Lung (tissue), 12 donors: ENCODE data around the gene ACRBP. TPM values are rescaled to one million over a fixed set of nuclear protein-coding genes. Genes with fewer than 3 reads are reported as not detected.

Experiments
- ATAC-seq: fragments of 200-7000 bp; cut with Tn5 transposase; one replicate; pipeline ENCODE4 v1.9.1; 2020; ENCODE audit warnings: moderate number of reproducible peaks; ENCODE audit not compliant: insufficient read depth, low FRiP score
- DNase-seq, 3 donors: peaks; one replicate each; pipeline ENCODE4 v3.0.0-alpha.2; 2013 to 2017
- H3K27ac ChIP-seq, 2 donors: one replicate each; pipeline ENCODE4 v1.5.1; 2013; ENCODE audit warnings: mild to moderate bottlenecking in 2 of 2, moderate library complexity in 2 of 2, control low read depth in 1 of 2, inconsistent platforms in 1 of 2, low read depth in 1 of 2, low read length in 1 of 2
- H3K27me3 ChIP-seq, 3 donors: one replicate each; pipeline ENCODE4 v1.5.1; 2013; ENCODE audit warnings: low read length in 2 of 3; ENCODE audit not compliant: control insufficient read depth in 3 of 3, insufficient read depth in 3 of 3
- H3K36me3 ChIP-seq, 4 donors: one replicate each; pipeline ENCODE4 v1.5.1; 2013; ENCODE audit warnings: low read length in 4 of 4, mild to moderate bottlenecking in 1 of 4, moderate library complexity in 1 of 4; ENCODE audit not compliant: control insufficient read depth in 4 of 4, insufficient read depth in 4 of 4
- H3K4me1 ChIP-seq, 5 donors: one replicate each; pipeline ENCODE4 v1.5.1; 2013; ENCODE audit warnings: low read length in 5 of 5, mild to moderate bottlenecking in 2 of 5, moderate library complexity in 1 of 5; ENCODE audit not compliant: control insufficient read depth in 5 of 5, insufficient read depth in 5 of 5
- H3K4me3 ChIP-seq: one replicate; pipeline ENCODE4 v1.5.1; 2013; ENCODE audit warnings: mild to moderate bottlenecking, control low read depth, moderate library complexity
- H3K9ac ChIP-seq, 2 donors: one replicate each; pipeline ENCODE4 v1.5.1; 2013; ENCODE audit warnings: low read length in 2 of 2, control low read depth in 1 of 2; ENCODE audit not compliant: insufficient read depth in 1 of 2
- H3K9me3 ChIP-seq, 4 donors: one replicate each; pipeline ENCODE4 v1.5.1; 2013; ENCODE audit warnings: low read length in 3 of 4, mild to moderate bottlenecking in 1 of 4, moderate library complexity in 1 of 4; ENCODE audit not compliant: control insufficient read depth in 4 of 4, insufficient read depth in 3 of 4
- CTCF ChIP-seq: IDR thresholded peaks from 2 replicates; pipeline ENCODE4 v1.5.1; 2012; ENCODE audit warnings: mild to moderate bottlenecking; ENCODE audit errors: control extremely low read depth, extremely low read depth
- WGBS, 2 donors: extraction: QIAGEN DNeasy Blood & Tissue Kit; methylation state at CpG; one replicate each; pipeline ENCODE4 v1.1.7; 2013; 5-methylcytosine and 5-hydroxymethylcytosine counted together
- polyA plus RNA-seq, 2 donors: library from polyadenylated mRNA; stranded (reverse); fragments of 200-250 nt; gene quantifications; one replicate each; pipeline ENCODE4 v1.2.1, GENCODE V29; 2013
- total RNA-seq, 2 donors: library from RNA; depleted of rRNA in 1 of 2; stranded (reverse); fragments of >200 nt in 1 of 2; gene quantifications; one replicate each; pipeline ENCODE4 v1.2.1, GENCODE V29; 2014 to 2021
- donor health status: control.
- donor health status: control.
- donor health status: Bipolar disorder and iron deficiency.
- donor health status: healthy.
- donor health status: DM: yes; HTN: yes; CAD: no.

The ACRBP gene
- total and polyA plus RNA-seq, 4 donors, result 0.93 to 8.7 (median 3.8) TPM

- Histone ChIP-seq H3K9me3 (peaks cover 0 to 3% (median 0%) of the 10 kb centered on the region in 4 donors), H3K36me3 (peaks cover 0 to 16% (median 3%) of the 10 kb centered on the region in 4 donors), H3K4me1 (peaks cover 15 to 53% (median 25%) of the 10 kb centered on the region in 5 donors), H3K27me3 (no peaks in the 10 kb centered on the region), H3K4me3 (no peak overlapping the region), H3K27ac (peak overlapping the region; percentile 62 to 95), H3K9ac (peak overlapping the region in 1 of 2 donors; percentile 7)
- ATAC-seq, result peak; percentile 6
- TF ChIP-seq CTCF, result no peak
- DNase-seq, result peak; percentile 72 to 96 (median 95)
- WGBS, 2 donors, result 2 to 3% methylated on average over 8 of the region's 8 CpGs
Observed at GRCh38 chr12:6607751-6608591, 39.3 kb downstream of the ACRBP start.

- ATAC-seq (peak; percentile 19), DNase-seq (peak; percentile 51 to 64 (median 58))
- H3K27ac ChIP-seq, result peak overlapping the region; percentile 95 to 96
- no peak for TF ChIP-seq CTCF
- peak overlapping the region in 1 of 2 donors; percentile 1 for H3K9ac ChIP-seq
- H3K4me1 ChIP-seq, result peaks cover 9 to 44% (median 19%) of the 10 kb centered on the region in 5 donors
- peaks cover 8 to 20% (median 10%) of the 10 kb centered on the region in 4 donors for H3K36me3 ChIP-seq
- WGBS, 2 donors, result 1% methylated on average over 34 to 70 of the region's 70 CpGs
- H3K27me3 ChIP-seq, result no peaks in the 10 kb centered on the region
- peak overlapping the region; percentile 75 for H3K4me3 ChIP-seq
- H3K9me3 ChIP-seq, result peaks cover 0 to 3% (median 0%) of the 10 kb centered on the region in 4 donors
Observed at GRCh38 chr12:6606331-6607131, 40.7 kb downstream of the ACRBP start.

- Histone ChIP-seq H3K4me1 (peaks cover 9 to 44% (median 19%) of the 10 kb centered on the region in 5 donors), H3K9me3 (peaks cover 0 to 3% (median 0%) of the 10 kb centered on the region in 4 donors), H3K36me3 (peaks cover 15 to 29% (median 18%) of the 10 kb centered on the region in 4 donors), H3K27ac (peak overlapping the region; percentile 81 to 90), H3K4me3 (peak overlapping the region; percentile 75), H3K27me3 (no peaks in the 10 kb centered on the region), H3K9ac (peak overlapping the region; percentile 1 to 37)
- TF ChIP-seq CTCF, result no peak
- no peak for ATAC-seq
- DNase-seq, result peak in 2 of 3 donors; percentile 50 to 59
- 4 to 7% methylated on average over 17 to 18 of the region's 18 CpGs for WGBS, 2 donors
Observed at GRCh38 chr12:6605421-6606330, 41.6 kb downstream of the ACRBP start.
